HG02885 (cell line): ENCODE measurements around the gene TROAP.
"Not testable (repeated sequence)": the region's sequence is repeated elsewhere in the genome, so short reads cannot be mapped to it uniquely, and the experiment has no call there.

Experiments
- ATAC-seq: cut with Tn5 transposase; IDR thresholded peaks from one replicate; pipeline ENCODE4 v1.9.1; 2021; ENCODE audit warnings: mild to moderate bottlenecking; ENCODE audit not compliant: unreplicated experiment, poor library complexity

Gene TROAP, protein sequence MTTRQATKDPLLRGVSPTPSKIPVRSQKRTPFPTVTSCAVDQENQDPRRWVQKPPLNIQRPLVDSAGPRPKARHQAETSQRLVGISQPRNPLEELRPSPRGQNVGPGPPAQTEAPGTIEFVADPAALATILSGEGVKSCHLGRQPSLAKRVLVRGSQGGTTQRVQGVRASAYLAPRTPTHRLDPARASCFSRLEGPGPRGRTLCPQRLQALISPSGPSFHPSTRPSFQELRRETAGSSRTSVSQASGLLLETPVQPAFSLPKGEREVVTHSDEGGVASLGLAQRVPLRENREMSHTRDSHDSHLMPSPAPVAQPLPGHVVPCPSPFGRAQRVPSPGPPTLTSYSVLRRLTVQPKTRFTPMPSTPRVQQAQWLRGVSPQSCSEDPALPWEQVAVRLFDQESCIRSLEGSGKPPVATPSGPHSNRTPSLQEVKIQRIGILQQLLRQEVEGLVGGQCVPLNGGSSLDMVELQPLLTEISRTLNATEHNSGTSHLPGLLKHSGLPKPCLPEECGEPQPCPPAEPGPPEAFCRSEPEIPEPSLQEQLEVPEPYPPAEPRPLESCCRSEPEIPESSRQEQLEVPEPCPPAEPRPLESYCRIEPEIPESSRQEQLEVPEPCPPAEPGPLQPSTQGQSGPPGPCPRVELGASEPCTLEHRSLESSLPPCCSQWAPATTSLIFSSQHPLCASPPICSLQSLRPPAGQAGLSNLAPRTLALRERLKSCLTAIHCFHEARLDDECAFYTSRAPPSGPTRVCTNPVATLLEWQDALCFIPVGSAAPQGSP

GRCh38 chr12:49322708-49323523 lies at the start of gene TROAP:
Gene TROAP, plus strand, starts transcription at chr12:49323255. Its CDS starts 354 bp downstream, at chr12:49323609.
- peak; percentile 99 for ATAC-seq

DNA sequence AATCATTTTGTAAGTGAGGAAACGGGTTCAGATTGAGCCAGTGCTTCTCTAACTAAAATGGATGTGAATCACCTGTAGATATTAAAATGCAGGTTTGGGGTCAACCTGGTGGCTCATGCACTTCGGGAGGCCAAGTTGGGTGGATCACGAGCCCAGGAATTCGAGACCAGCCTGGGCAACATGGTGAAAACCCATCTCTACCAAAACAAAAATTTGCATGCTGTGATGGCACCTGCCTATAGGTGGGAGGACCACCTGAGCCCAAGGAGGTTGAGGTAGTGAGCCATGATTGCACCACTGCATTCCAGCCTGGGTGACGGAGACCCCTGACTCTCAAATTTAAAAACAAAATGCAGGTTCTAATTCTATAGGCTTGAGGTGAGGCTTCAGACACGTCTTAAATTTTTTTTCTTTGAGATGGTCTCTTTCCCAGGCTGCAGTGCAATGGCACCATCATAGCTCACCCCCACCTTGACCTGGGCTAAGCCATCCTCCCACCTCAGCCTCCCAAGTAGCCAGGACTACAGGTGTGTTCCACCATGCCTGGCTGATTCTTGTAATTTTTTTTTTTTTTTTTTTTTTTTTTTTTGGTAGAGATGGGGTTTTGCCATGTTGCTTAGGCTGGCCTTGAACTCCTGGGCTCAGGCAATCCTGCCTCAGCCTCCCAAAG lies 49.2 kb upstream of the TROAP start:
- ATAC-seq, result no peak

- ATAC-seq, result no peak
Observed at GRCh38 chr12:49274396-49275069, 48.5 kb upstream of the TROAP start.

- ATAC-seq, result no peak
Observed at GRCh38 chr12:49276304-49277290, 46.5 kb upstream of the TROAP start.

DNA sequence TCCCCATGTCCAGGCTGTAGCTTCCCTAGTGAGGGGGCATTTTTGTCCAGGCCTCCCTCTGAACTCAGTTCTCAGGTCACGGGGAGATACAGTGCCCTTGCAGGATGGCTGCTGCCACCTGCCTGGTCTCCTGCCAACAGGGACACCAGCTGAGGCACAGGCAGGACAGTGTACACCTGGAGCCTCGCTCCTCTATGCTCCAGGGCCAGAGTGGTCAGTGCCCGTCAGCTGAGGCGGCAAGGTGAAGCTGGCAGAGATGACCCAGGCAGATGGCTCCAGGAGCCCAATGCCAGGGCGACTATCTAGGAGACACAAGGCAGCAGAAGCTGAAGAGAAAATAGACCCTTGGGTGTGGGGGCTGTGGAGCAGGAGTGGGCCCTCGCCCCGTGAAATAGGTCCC lies 45.6 kb upstream of the TROAP start:
- ATAC-seq, result no peak

GRCh38 chr12:49279706-49280159 lies 43.3 kb upstream of the TROAP start:
- no peak for ATAC-seq

DNA sequence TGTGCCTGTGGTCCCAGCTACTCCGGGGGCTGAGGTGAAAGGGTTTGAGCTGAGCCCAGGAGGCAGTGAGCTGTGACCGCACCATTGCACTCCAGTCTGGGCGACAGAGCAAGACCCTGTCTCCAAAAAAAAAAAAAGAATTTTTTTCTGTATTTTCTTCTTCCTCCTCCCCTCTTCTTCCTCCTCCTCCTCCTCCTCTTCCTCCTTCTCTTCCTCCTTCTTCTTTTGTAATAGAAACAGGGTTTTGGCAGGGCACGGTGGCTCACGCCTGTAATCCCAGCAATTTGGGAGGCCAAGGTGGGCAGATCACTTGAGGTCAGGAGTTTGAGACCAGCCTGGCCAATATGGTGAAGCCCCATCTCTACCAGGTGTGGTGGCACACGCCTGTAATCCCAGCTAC lies 42.5 kb upstream of the TROAP start:
- ATAC-seq, result not testable (repeated sequence)

- no peak for ATAC-seq
Observed at GRCh38 chr12:49282302-49282701, 40.8 kb upstream of the TROAP start.

GRCh38 chr12:49282740-49283375 lies 40.2 kb upstream of the TROAP start:
- ATAC-seq, result not testable (repeated sequence)

GRCh38 chr12:49283541-49284429 lies 39.3 kb upstream of the TROAP start:
- ATAC-seq, result no peak

GRCh38 chr12:49284672-49285071 lies 38.4 kb upstream of the TROAP start:
- ATAC-seq, result no peak

- no peak for ATAC-seq
Observed at GRCh38 chr12:49287876-49288275, 35.2 kb upstream of the TROAP start.

DNA sequence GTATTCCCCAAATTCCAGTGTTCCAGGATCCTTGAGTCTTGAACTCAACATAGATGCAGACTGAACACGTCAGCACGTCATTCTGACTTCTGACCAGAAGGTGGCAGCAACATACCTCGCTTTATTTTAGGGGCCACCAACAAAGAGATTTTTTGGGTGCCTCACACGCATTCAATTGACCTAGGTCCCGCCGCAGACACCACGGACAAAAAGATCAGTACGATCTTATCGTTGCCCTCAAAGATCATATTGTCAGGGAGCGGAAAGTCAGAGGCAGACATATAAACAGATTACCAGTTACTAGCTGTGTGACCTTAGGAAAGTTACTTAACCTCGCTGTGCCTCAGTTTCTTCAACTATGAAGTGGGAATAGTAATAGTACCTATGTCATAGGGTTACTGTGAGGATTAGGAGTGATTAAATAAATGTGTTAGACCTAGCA lies 34.6 kb upstream of the TROAP start:
- no peak for ATAC-seq

GRCh38 chr12:49288922-49289555 lies 34.0 kb upstream of the TROAP start:
- no peak for ATAC-seq

DNA sequence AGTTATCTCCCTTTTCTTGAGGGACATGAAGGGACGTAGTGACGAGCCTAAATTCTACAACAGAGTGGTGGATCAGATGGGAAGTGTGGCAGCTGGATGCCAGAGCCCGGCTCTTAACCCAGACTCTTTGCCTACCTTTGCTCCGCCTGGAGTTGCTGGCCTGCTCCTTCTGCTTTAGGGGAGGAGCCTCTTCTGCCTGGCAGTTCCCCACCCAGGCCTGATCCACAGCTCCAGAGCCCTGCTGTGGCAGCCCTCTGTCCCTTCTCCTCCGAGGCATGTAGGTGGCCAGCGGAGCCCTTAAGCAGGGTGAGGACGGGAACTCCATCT lies 30.4 kb upstream of the TROAP start:
- no peak for ATAC-seq
